PC-9 (cell line): ENCODE results near the gene PRKG1. TPM values are rescaled to one million over a fixed set of nuclear protein-coding genes. Genes with fewer than 3 reads are reported as not detected.

ENCODE experiments used
- BruUV-seq: library from RNA; stranded (reverse); fragments of 400-500 nt; replicated peaks from 2 replicates; lab custom pipeline; 2021; lab: Mats Ljungman, UMichigan
- CTCF ChIA-PET: fragments of 300-600 bp; sonication (Branson Sonifier 250); formaldehyde crosslinking; loops from one replicate; lab custom pipeline; 2022; ENCODE audit warnings: antibody characterized with exemption; lab: Charles Lee
- POLR2A ChIA-PET: fragments of 300-600 bp; sonication (Branson Sonifier 250); formaldehyde crosslinking; loops from one replicate; lab custom pipeline; 2022; ENCODE audit warnings: antibody characterized with exemption; ENCODE audit not compliant: unreplicated experiment; lab: Charles Lee
- DNase-seq, 2 experiments: peaks; one replicate each; pipeline versions ENCODE4 v3.0.0 to v3.0.0-alpha.2; 2015 to 2022; ENCODE audit warnings: mixed read lengths in 1 of 2
- H2AFZ ChIP-seq: fragments of 200-600 bp; sonication (generic); 2 replicates; pipeline ENCODE4 v1.8.1; 2017; ENCODE audit warnings: antibody characterized with exemption
- H3F3A ChIP-seq: fragments of 200-600 bp; sonication (generic); 2 replicates; pipeline ENCODE4 v1.8.1; 2017; ENCODE audit warnings: antibody characterized with exemption, mild to moderate bottlenecking, low read depth; ENCODE audit not compliant: insufficient read depth
- H3K27ac ChIP-seq: fragments of 200-600 bp; sonication (generic); 2 replicates; pipeline ENCODE4 v1.6.1; 2016; ENCODE audit warnings: mixed run types
- H3K27me3 ChIP-seq: fragments of 200-600 bp; sonication (generic); 2 replicates; pipeline ENCODE4 v1.6.1; 2016; ENCODE audit warnings: low read depth, mixed run types; ENCODE audit not compliant: insufficient read depth
- H3K36me3 ChIP-seq: fragments of 200-600 bp; sonication (generic); 2 replicates; pipeline ENCODE4 v1.6.1; 2016; ENCODE audit warnings: low read depth, mixed run types
- H3K4me1 ChIP-seq: fragments of 200-600 bp; sonication (generic); replicated peaks from 2 replicates; pipeline ENCODE4 v1.6.1; 2016; ENCODE audit warnings: mixed run types; ENCODE audit not compliant: insufficient read depth
- H3K4me2 ChIP-seq: fragments of 200-600 bp; sonication (generic); 2 replicates; pipeline ENCODE4 v1.6.1; 2017; ENCODE audit warnings: mixed run types
- H3K4me3 ChIP-seq: fragments of 200-600 bp; sonication (generic); 2 replicates; pipeline ENCODE4 v1.6.1; 2016; ENCODE audit warnings: mixed run types
- H3K79me2 ChIP-seq: fragments of 200-600 bp; sonication (generic); 2 replicates; pipeline ENCODE4 v1.6.1; 2017; ENCODE audit warnings: low read depth, mixed run types
- H3K9me2 ChIP-seq: fragments of 200-600 bp; sonication (generic); 2 replicates; pipeline ENCODE4 v1.8.1; 2017; ENCODE audit warnings: mild to moderate bottlenecking; ENCODE audit not compliant: insufficient read depth
- H3K9me3 ChIP-seq: fragments of 200-600 bp; sonication (generic); 2 replicates; pipeline ENCODE4 v1.8.1; 2016; ENCODE audit warnings: low read depth; ENCODE audit not compliant: insufficient read depth
- H4K20me1 ChIP-seq: fragments of 200-600 bp; sonication (generic); 2 replicates; pipeline ENCODE4 v1.8.1; 2017; ENCODE audit not compliant: insufficient read depth
- EZH2 ChIP-seq: fragments of 200-600 bp; sonication (generic); IDR thresholded peaks from 2 replicates; pipeline ENCODE4 v1.8.0; 2017; ENCODE audit warnings: antibody characterized with exemption, low read depth
- intact Hi-C: fragments of 100-400 bp; cut with micrococcal nuclease; formaldehyde crosslinking; loops from one replicate; pipeline ENCODE4 v1.10.0; 2022; ENCODE audit not compliant: unreplicated experiment
- total RNA-seq: library from RNA; stranded (reverse); gene quantifications from 2 replicates; pipeline ENCODE4 v1.2.3, GENCODE V29; 2021
- TF ChIP-seq, protein P1 (sequence below): fragments of 200-600 bp; sonication (generic); conservative IDR thresholded peaks from 2 replicates; pipeline ENCODE4 v1.6.1; 2017; ENCODE audit warnings: mixed run types, antibody characterized with exemption, mild to moderate bottlenecking, moderate library complexity

Gene PRKG1
- total RNA-seq, 1 experiment from 2014 or later, result 0.70 TPM

- CTCF ChIA-PET, result interaction anchor here (0.6 kb wide), 1 partner anchor 1445 kb away, joined by 8 read pairs; no protein-coding TSS in a partner anchor
- no peak overlapping the region for H3K4me2 ChIP-seq
- no peaks in the 10 kb centered on the region; the same call in 1 of the 2 replicates for H4K20me1 ChIP-seq
- TF ChIP-seq EZH2, result no peak
- no peak for DNase-seq
- H2AFZ ChIP-seq, result no peak overlapping the region
- intact Hi-C loops, result no loop called here
- no peaks in the 10 kb centered on the region for H3K36me3 ChIP-seq
- POLR2A ChIA-PET, result no interaction called here
- no peak overlapping the region for H3K27ac ChIP-seq
- peaks cover 4% of the 10 kb centered on the region; the same call in 1 of the 2 replicates for H3K9me2 ChIP-seq
- H3K4me3 ChIP-seq, result no peak overlapping the region
- BruUV-seq, result no TSS peak
- no peaks in the 10 kb centered on the region for H3F3A ChIP-seq
- no peaks in the 10 kb centered on the region for H3K27me3 ChIP-seq
- no peaks in the 10 kb centered on the region for H3K9me3 ChIP-seq
- H3K4me1 ChIP-seq, result no peaks in the 10 kb centered on the region
- H3K79me2 ChIP-seq, result no peaks in the 10 kb centered on the region
Measured at GRCh38 chr10:52098130-52098529, 1023.8 kb downstream of the PRKG1 start.

DNA sequence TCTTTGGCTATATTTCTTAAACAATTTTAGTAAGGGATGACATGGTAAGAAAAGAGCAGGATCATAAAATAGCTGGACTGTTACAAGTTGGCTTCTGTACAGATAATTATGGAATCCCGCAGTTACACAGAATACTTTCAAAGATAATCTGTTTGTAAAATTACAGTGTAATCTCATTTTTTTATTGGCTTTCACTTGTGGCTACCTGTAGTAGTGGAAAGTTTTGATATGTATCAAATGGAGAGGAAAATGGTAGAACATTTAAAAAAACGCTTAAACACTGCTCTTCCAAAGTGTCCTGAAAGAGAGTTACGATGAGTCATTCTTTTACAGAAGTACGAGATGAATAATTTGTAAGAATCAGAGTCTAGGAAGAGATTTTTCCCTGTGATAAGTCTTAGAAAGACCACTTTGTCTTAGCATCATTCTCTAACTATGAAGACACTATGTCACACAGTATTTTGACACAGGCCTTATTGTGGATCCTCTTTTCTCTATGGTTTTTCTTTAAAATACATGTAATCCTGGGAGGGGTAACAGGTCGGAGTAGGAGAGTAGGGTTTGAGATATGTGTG lies 1024.8 kb downstream of the PRKG1 start:
- ChIA-PET POLR2A (no interaction called here), CTCF (no interaction called here)
- no peak overlapping the region for H3K4me3 ChIP-seq
- H3K4me2 ChIP-seq, result no peak overlapping the region
- intact Hi-C loops, result no loop called here
- no peaks in the 10 kb centered on the region for H3K4me1 ChIP-seq
- peaks cover 4% of the 10 kb centered on the region; the same call in 1 of the 2 replicates for H3K9me2 ChIP-seq
- no peak overlapping the region for H2AFZ ChIP-seq
- H4K20me1 ChIP-seq, result no peaks in the 10 kb centered on the region; the same call in 1 of the 2 replicates
- no peaks in the 10 kb centered on the region for H3K27me3 ChIP-seq
- H3K27ac ChIP-seq, result no peak overlapping the region
- no peaks in the 10 kb centered on the region for H3K36me3 ChIP-seq
- no peak for TF ChIP-seq EZH2
- TF ChIP-seq, protein P1, sequence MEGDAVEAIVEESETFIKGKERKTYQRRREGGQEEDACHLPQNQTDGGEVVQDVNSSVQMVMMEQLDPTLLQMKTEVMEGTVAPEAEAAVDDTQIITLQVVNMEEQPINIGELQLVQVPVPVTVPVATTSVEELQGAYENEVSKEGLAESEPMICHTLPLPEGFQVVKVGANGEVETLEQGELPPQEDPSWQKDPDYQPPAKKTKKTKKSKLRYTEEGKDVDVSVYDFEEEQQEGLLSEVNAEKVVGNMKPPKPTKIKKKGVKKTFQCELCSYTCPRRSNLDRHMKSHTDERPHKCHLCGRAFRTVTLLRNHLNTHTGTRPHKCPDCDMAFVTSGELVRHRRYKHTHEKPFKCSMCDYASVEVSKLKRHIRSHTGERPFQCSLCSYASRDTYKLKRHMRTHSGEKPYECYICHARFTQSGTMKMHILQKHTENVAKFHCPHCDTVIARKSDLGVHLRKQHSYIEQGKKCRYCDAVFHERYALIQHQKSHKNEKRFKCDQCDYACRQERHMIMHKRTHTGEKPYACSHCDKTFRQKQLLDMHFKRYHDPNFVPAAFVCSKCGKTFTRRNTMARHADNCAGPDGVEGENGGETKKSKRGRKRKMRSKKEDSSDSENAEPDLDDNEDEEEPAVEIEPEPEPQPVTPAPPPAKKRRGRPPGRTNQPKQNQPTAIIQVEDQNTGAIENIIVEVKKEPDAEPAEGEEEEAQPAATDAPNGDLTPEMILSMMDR, result no peak
- DNase-seq, result no peak
- BruUV-seq, result no TSS peak
- H3K9me3 ChIP-seq, result no peaks in the 10 kb centered on the region
- H3F3A ChIP-seq, result no peaks in the 10 kb centered on the region
- no peaks in the 10 kb centered on the region for H3K79me2 ChIP-seq

DNA sequence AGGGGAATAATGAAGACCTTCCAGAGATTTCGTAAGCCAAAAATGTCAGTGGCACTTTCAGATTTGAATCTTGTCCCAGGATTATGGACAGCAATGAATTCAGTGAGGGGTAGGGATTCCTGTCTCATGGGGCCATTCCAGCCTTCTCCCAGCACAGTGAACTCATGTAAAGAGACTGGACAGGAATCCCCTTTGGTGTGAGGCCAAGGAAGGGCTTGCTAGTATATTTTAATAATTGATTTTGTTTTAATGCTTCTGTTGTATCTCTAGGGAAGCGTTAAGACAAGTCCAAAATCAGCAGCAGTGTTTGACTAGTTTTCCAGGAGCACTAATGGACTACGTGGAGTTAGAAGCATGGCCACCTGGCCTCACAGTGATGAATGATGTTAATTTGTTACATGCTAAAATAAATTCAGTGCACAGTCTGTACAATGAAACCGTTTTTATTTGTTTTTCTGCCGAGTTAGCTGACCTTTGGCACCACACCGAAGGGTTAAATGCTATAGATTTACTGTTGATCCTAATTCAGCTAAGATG lies 1025.8 kb downstream of the PRKG1 start:
- TF ChIP-seq, protein P1, result no peak
- TF ChIP-seq EZH2, result no peak
- intact Hi-C loops, result no loop called here
- Histone ChIP-seq H3K9me3 (no peaks in the 10 kb centered on the region), H3K4me3 (no peak overlapping the region), H3K4me2 (no peak overlapping the region), H3K9me2 (peaks cover 4% of the 10 kb centered on the region; the same call in 1 of the 2 replicates), H3K27ac (no peak overlapping the region), H4K20me1 (no peaks in the 10 kb centered on the region; the same call in 1 of the 2 replicates), H3K79me2 (no peaks in the 10 kb centered on the region), H3K27me3 (no peaks in the 10 kb centered on the region), H3F3A (no peaks in the 10 kb centered on the region), H3K36me3 (no peaks in the 10 kb centered on the region), H3K4me1 (no peaks in the 10 kb centered on the region), H2AFZ (no peak overlapping the region)
- ChIA-PET POLR2A (no interaction called here), CTCF (no interaction called here)
- DNase-seq, result no peak
- no TSS peak for BruUV-seq
